Measurements from ENCODE around the gene DAD1. TPM values are rescaled to one million over a fixed set of nuclear protein-coding genes. Genes with fewer than 3 reads are reported as not detected.

DAD1 gene
- polyA plus RNA-seq, 1 of the 3 experiments (the other 2 are of a cell fraction) = 406 TPM

GRCh38 chr14:22600027-22600426 is 11.0 kb upstream of the DAD1 start:
- TF ChIP-seq EZH2phosphoT487 (IDR thresholded peaks at IDR 0.05; ENCODE audit: borderline replicate concordance, low read depth) (no peak), RCOR1 (IDR thresholded peaks at IDR 0.05; ENCODE audit: low read length) (no peak), EP300 (IDR thresholded peaks at IDR 0.05; ENCODE audit: borderline replicate concordance in 1 of 2, low read depth in 1 of 2, low read length in 1 of 2) (no peak), RXRA (IDR thresholded peaks at IDR 0.05; ENCODE audit: borderline replicate concordance, low read depth) (no peak), MXI1 (IDR thresholded peaks at IDR 0.05; ENCODE audit: low read depth, low read length) (no peak), FOXJ3 (CRISPR knock-in tag; IDR thresholded peaks at IDR 0.05) (no peak), ELF1 (IDR thresholded peaks at IDR 0.05) (no peak), FOXM1 (IDR thresholded peaks at IDR 0.05; ENCODE audit: low read depth) (no peak), RFX5 (IDR thresholded peaks at IDR 0.05; ENCODE audit: low read length) (no peak)
- TF ChIP-seq, protein P1, sequence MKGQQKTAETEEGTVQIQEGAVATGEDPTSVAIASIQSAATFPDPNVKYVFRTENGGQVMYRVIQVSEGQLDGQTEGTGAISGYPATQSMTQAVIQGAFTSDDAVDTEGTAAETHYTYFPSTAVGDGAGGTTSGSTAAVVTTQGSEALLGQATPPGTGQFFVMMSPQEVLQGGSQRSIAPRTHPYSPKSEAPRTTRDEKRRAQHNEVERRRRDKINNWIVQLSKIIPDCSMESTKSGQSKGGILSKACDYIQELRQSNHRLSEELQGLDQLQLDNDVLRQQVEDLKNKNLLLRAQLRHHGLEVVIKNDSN (IDR thresholded peaks at IDR 0.05; ENCODE audit: borderline replicate concordance, low read depth) = no peak
- TF ChIP-seq, protein P2, sequence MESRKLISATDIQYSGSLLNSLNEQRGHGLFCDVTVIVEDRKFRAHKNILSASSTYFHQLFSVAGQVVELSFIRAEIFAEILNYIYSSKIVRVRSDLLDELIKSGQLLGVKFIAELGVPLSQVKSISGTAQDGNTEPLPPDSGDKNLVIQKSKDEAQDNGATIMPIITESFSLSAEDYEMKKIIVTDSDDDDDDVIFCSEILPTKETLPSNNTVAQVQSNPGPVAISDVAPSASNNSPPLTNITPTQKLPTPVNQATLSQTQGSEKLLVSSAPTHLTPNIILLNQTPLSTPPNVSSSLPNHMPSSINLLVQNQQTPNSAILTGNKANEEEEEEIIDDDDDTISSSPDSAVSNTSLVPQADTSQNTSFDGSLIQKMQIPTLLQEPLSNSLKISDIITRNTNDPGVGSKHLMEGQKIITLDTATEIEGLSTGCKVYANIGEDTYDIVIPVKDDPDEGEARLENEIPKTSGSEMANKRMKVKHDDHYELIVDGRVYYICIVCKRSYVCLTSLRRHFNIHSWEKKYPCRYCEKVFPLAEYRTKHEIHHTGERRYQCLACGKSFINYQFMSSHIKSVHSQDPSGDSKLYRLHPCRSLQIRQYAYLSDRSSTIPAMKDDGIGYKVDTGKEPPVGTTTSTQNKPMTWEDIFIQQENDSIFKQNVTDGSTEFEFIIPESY (IDR thresholded peaks at IDR 0.05; ENCODE audit: borderline replicate concordance, low read depth) = no peak
- Histone ChIP-seq H3K9ac (no peak overlapping the region), H3K4me1 (ENCODE audit: control insufficient read depth in 1 of 2, insufficient read depth in 2 of 2, low read depth in 1 of 2, low read length in 1 of 2) (peaks cover 6 to 8% of the 10 kb centered on the region in 2 experiments; a peak in 3 of 4 replicates), H3K27me3 (ENCODE audit: insufficient read depth) (no peaks in the 10 kb centered on the region; the same call in 1 of the 2 replicates), H3K27ac (ENCODE audit: low read depth in 2 of 2, low read length in 1 of 2) (no peak overlapping the region), H3K36me3 (replicated peaks in 1 of 2; ENCODE audit: control insufficient read depth in 1 of 2, insufficient read depth in 2 of 2, low read length in 1 of 2) (peaks cover 8 to 9% of the 10 kb centered on the region in 2 experiments), H3K9me2 (no peaks in the 10 kb centered on the region), H3K9me3 (no peaks in the 10 kb centered on the region), H2AFZ (ENCODE audit: low read depth) (no peak overlapping the region), H4K20me1 (ENCODE audit: insufficient read depth) (no peaks in the 10 kb centered on the region), H3K79me2 (ENCODE audit: insufficient read depth) (no peaks in the 10 kb centered on the region; the same call in 1 of the 2 replicates), H3K4me3 (ENCODE audit: low read depth in 2 of 2, low read length in 1 of 2) (no peak overlapping the region), H3F3A (replicated peaks; ENCODE audit: insufficient read depth) (no peaks in the 10 kb centered on the region), H3K4me2 (no peak overlapping the region)
- ChIA-PET CTCF (interaction anchor here (1.0 to 4.0 kb wide), 6 partner anchors 10 to 212 kb away, joined by 3 to 24 read pairs (median 10); partner anchors contain the start of gene DAD1), POLR2A (no interaction called here)
- no peak for DNase-seq

DNA sequence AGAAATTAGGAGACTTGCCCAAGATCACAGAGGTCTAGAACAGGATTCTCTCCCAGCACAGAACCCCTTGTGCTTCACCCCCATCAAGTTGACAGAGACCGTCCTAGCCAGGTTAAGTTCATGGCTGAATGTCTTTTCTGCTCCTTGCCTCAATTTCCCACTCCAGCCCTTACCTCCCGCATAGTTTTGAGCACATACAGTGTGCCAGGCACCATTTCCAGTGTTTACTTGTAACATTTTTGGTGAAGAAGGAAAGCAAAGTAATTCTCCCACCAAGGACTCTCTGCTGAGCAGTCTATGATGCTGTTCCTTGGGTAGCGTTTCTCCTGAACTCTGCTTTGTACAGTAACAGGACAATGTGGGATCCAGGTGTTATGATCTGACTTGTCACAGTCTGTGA is 10.3 kb upstream of the DAD1 start:
- H3K9ac ChIP-seq = peak overlapping the region; percentile 69; the same call in 1 of the 2 replicates
- TF ChIP-seq NFIC (IDR thresholded peaks at IDR 0.05; ENCODE audit: borderline replicate concordance) (no peak), RFX5 (IDR thresholded peaks at IDR 0.05; ENCODE audit: low read length) (no peak), CHD2 (IDR thresholded peaks at IDR 0.05; ENCODE audit: low read length, partially characterized antibody) (no peak), RAD21 (IDR thresholded peaks at IDR 0.05; ENCODE audit: low read length) (no peak), TCF12 (IDR thresholded peaks at IDR 0.05) (no peak), GABPA (IDR thresholded peaks at IDR 0.05; ENCODE audit: low read depth) (no peak), MXI1 (IDR thresholded peaks at IDR 0.05; ENCODE audit: low read depth, low read length) (no peak)
- TF ChIP-seq, protein P2 (IDR thresholded peaks at IDR 0.05; ENCODE audit: borderline replicate concordance, low read depth) = no peak
- DNase-seq = no peak
- CTCF ChIA-PET = interaction anchor here (0.6 to 4.0 kb wide), 15 partner anchors 9 to 254 kb away, joined by 3 to 24 read pairs (median 4); partner anchors contain the start of gene DAD1
- no peaks in the 10 kb centered on the region for H4K20me1 ChIP-seq (ENCODE audit: insufficient read depth)
- H2AFZ ChIP-seq (ENCODE audit: low read depth) = no peak overlapping the region; the same call in 1 of the 2 replicates
- peak overlapping the region; percentile 92 for H3K4me2 ChIP-seq
- peak overlapping the region; percentile 89 to 93; a peak in 3 of 4 replicates for H3K4me3 ChIP-seq (ENCODE audit: low read depth in 2 of 2, low read length in 1 of 2)
- H3K9me2 ChIP-seq = no peaks in the 10 kb centered on the region
- no peaks in the 10 kb centered on the region for H3F3A ChIP-seq (replicated peaks; ENCODE audit: insufficient read depth)
- H3K27ac ChIP-seq (ENCODE audit: low read depth in 2 of 2, low read length in 1 of 2) = peak overlapping the region in 1 of 2 experiments; percentile 64; a peak in 1 of 4 replicates
- POLR2A ChIA-PET = no interaction called here
- WGBS (ENCODE audit: low lambda C conversion rate) = 84% methylated on average over 3 of the region's 3 CpGs
- no peaks in the 10 kb centered on the region; the same call in 1 of the 2 replicates for H3K79me2 ChIP-seq (ENCODE audit: insufficient read depth)
- peaks cover 8 to 9% of the 10 kb centered on the region in 2 experiments for H3K36me3 ChIP-seq (replicated peaks in 1 of 2; ENCODE audit: control insufficient read depth in 1 of 2, insufficient read depth in 2 of 2, low read length in 1 of 2)
- H3K27me3 ChIP-seq (ENCODE audit: insufficient read depth) = no peaks in the 10 kb centered on the region; the same call in 1 of the 2 replicates
- H3K4me1 ChIP-seq (ENCODE audit: control insufficient read depth in 1 of 2, insufficient read depth in 2 of 2, low read depth in 1 of 2, low read length in 1 of 2) = peaks cover 6 to 8% of the 10 kb centered on the region in 2 experiments; a peak in 3 of 4 replicates
- H3K9me3 ChIP-seq = no peaks in the 10 kb centered on the region

Measured in SK-N-SH (cell line).